Stimulated activated CD8-positive, alpha-beta memory T cell treated with anti-CD3 and anti-CD28 coated beads, Interleukin-7, amount 100 ng/mL, for 24 hours (primary cell): ENCODE results near the gene CT47C1.

Experiments used
- DNase-seq: peaks from one replicate; pipeline ENCODE4 v3.0.0-alpha.2; 2020; ENCODE audit warnings: low read depth

CT47C1 gene

GRCh38 chrX:119073911-119074310, 1.1 kb downstream of the CT47C1 start:
- no peak for DNase-seq

DNA sequence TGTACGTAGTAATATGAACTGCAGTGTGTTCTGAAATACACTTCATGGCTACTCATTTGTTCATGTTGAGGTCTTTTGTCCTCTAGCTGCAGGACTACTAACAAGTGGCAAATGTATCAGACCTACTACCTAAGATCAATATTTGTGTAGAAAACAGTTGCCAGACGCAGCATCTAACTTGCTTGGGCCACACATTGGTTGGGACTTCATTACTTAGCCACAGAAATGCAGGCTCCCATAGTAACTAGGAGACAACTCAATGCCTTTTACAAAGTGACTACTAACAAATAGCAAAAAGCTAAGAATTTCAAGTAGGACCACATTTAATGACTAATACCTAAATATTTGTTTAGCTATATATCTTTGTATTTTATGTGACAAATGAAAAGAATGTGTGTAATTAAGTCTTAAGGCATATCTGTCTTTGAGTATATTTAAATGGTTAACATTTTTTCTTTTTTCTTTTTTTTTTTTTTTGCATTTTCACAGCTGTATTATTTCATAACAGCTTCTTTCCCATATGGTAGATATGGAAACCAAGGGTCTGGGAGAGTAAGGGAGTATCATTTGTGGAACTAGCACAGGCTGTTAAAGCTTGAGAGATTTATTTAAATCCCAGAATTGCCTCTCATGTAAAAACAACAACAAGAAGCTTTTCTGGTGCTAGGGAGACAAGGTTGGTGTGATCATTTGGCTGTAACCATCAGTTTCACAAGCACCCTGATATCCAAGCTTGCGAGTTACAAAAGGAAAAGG, 2.7 kb downstream of the CT47C1 start:
- no peak for DNase-seq

GRCh38 chrX:119082278-119082677, 9.5 kb downstream of the CT47C1 start:
- no peak for DNase-seq

- DNase-seq, result no peak
These were observed 12.0 kb downstream of the CT47C1 start for GRCh38 chrX:119084766-119085165.

DNA sequence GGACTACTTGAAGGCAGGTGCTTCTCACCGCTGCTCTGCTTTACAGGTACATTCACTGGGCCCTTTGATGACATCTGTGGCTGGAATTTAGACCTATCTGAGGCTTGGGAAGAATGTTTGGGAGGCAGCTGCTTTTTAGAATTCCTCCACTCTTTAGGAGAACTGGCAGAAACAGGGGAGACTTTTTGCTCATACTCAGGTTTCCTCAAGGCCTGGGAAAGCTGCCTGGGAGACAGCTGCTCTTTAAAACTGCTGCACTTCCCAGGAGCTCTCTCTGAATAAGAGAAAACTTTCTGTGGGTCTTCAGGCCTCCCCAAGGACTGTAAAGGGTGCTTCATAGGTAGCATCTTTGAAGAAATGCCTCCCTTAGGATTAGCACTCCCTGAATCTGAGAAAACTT, 14.3 kb downstream of the CT47C1 start:
- DNase-seq, result no peak

DNA sequence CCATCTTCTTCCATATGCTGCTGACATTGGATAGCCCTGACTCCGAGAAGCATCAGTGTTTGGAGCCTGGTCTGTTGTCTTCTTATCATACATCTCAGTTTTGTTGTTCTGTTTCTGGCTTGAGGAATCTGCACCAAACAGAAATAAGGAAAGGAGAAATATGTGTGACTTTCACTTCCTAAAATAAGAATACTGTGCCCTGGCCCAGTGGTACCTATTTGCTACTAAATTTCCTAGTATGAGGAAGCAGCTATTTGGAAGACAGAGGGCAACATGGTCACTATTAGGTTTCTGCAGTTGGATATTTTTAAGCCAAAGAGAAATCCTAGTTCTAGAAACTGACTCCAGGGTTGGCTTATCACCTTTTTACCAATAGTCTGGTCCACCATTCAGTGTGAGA, 16.8 kb downstream of the CT47C1 start:
- DNase-seq, result no peak

DNA sequence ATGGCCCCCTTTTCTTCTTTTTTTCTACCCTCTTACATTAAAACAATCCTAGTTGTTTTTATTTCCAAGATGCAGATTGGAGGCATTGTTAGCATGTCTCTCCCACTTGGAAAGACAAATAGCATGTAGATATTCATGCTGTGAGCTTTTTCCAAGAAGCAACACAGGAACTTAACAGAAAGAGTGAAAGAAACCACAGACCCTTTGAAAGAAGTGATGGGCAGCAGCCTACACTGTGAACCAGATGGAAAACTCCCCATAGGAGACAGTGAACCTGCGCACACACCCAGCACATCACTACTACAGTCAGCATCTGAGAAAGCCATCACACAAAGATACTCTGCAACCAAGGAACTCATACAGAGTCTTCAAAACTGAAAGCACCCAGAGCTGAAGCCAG, 17.8 kb downstream of the CT47C1 start:
- DNase-seq, result no peak

DNA sequence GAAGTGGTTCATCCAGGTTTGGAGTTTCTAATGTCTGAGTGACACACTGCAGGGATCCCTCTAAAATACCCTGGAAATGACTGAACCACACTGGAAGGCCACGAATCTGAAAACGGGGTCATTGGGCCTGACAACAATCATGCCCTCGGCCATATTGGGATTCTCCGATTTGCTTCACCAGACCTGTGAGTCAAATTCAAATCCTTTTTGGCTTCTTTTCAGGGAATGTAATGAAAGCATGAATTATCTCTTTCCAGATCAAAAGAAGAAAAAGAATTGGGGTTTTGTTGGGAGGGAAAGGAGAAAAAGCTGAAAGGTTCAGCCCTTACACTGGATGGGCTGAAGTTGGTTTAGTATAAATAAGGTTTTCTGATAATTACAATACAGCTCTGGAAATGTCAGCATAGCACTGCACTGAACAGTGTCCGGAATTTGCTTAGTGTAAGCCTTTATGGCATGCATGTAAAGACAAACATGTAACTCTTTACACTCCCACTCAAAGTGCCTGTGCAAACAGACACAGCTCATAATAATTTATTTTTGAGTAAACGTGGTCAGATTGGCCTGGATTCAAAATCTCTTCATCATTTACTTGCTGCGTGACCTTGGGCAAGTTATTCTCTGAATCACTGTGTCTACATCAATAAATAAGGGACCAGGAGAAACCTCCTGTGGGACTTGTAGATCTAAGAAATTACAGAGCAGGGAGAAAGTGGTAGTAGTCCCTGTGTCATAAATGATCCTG, 21.4 kb downstream of the CT47C1 start:
- no peak for DNase-seq

DNA sequence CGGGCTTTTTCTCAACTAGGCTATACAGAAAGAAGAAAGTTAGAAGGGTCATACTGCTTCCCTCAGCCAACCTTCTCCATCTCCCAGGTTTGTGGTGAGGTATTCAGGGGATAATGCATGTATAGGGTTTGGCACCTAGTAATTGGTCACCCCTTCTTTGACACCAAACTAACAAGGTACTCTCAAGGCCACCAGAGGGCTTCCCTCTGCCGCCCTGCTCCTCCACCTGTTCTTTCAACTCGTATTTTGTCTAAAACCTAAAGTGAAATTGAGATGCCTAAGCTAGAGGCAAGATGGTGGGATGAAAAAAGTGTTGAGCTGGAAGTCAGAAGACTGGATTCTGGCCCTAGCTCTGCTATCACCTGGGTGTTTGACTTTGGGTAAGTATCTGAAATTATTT, 22.0 kb downstream of the CT47C1 start:
- DNase-seq, result no peak

DNA sequence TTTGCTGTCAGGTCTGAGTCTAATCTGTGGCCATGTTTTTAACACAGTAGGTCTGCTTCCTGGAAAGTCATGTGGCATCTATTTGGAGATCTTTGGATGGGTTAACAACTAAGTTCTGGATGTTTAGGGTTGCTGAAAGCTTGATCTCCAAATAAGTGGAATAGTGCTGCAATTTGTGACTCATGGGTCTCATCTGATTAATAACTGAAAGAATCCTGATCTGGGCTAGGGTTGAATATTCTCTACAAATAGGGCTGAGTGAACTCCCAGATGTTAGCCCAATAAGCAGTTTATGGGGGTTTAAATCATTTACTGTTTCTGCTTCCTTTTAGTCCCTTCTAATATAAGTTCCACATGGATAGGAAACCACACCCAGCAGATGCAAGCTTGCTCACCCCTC, 23.1 kb downstream of the CT47C1 start:
- no peak for DNase-seq

GRCh38 chrX:119101168-119101567, 28.4 kb downstream of the CT47C1 start:
- no peak for DNase-seq

DNA sequence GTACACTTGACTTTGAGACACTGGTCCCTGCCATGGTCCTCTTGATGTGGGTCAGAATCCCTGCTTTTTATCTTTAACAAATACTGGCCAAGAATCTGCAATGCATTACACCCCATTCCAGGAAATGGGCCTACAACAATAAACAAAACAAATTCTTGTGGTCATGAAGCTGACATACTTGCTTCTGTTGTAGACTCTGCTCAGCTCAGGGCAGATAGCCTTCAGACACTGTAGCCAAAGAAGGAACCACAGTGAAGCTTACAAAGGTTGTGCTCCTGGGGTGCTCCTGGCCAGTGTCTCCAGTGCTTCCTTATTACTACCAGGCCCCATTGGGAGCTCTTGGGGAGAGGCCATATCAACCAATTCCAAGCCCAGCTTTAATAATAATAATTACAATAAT, 33.0 kb downstream of the CT47C1 start:
- DNase-seq, result no peak

GRCh38 chrX:119107206-119107605, 34.4 kb downstream of the CT47C1 start:
- no peak for DNase-seq

DNA sequence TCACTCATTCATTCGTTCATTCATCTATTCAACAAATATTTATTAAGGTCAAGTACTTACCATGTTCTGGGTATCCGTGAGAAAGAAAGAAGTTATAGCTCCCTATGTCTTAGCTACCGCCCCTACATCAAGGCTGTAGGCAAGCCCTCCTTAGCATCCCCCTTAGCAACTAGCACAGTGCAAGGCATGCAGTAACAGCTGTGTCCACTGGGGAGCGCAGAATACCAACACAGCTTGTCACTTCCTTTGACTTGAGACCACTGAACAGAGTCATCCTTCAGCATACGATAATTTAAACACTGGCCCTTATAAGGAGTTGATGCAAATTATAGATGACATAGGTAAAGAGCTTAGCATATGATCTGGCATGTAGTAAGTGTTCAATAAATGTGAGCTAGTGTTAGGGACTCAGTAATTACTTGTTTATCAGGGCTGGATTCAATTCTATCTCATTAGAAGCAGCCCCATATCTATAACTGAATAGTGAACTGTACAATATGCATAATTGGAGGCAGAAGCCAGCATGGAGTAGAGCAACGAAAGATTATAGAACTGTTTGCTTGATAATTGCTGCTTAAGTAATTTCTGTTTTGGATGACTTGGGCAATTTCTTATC, 46.1 kb downstream of the CT47C1 start:
- peak; percentile 15 for DNase-seq

DNA sequence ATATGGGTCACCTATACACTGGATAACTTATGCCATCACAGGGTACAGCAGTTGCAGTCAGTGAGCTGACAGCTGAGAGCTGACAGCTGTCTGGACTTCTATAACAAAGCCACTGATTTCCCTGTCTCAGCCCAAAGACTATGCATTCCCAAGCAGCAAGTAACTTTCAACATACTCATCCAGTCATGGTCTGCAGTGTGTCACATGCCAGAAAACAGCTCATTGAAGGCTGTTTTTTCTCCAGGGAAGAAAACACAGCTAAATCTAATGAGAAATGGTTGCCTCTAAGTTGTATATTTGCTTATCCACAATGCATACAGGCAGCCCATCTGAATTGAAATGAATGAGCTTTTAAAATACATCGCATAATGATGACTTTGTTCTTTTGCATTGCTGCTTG, 48.5 kb downstream of the CT47C1 start:
- no peak for DNase-seq
